ENCODE results near the gene EHD1. TPM values are rescaled to one million over a fixed set of nuclear protein-coding genes. Genes with fewer than 3 reads are reported as not detected.

The EHD1 gene
- total RNA-seq, 2 donors from 2014 or later, result 18.7 to 45.2 TPM

GRCh38 chr11:64829536-64830251 is 48.7 kb downstream of the EHD1 start:
- Histone ChIP-seq H3K4me1 (no peaks in the 10 kb centered on the region), H3K27ac (no peak overlapping the region), H3K36me3 (replicated peaks in 1 of 2; ENCODE audit: insufficient read depth in 1 of 2, low read depth in 2 of 2) (peaks cover 20 to 23% of the 10 kb centered on the region in 2 donors), H3K27me3 (no peaks in the 10 kb centered on the region), H3K4me3 (no peak overlapping the region), H3K9me3 (no peaks in the 10 kb centered on the region)
- ATAC-seq (no peak), DNase-seq (no peak)
- intact Hi-C loops (cut with DNase I), result no loop called here
- TF ChIP-seq CTCF (IDR thresholded peaks at IDR 0.05) (no peak), POLR2A (IDR thresholded peaks at IDR 0.05) (no peak)
- 60 to 89% methylated on average over 1 to 41 of the region's 43 CpGs for WGBS, 2 donors

- H3K4me1 ChIP-seq, result no peaks in the 10 kb centered on the region
- no peaks in the 10 kb centered on the region for H3K27me3 ChIP-seq
- H3K9me3 ChIP-seq, result no peaks in the 10 kb centered on the region
- no peak for DNase-seq
- TF ChIP-seq POLR2A (IDR thresholded peaks at IDR 0.05) (no peak), CTCF (IDR thresholded peaks at IDR 0.05) (no peak)
- peaks cover 15 to 18% of the 10 kb centered on the region in 2 donors for H3K36me3 ChIP-seq (replicated peaks in 1 of 2; ENCODE audit: insufficient read depth in 1 of 2, low read depth in 2 of 2)
- no peak overlapping the region for H3K27ac ChIP-seq
- intact Hi-C loops (cut with DNase I), result no loop called here
- WGBS, 2 donors, result 95 to 96% methylated on average over 3 to 21 of the region's 22 CpGs
- H3K4me3 ChIP-seq, result no peak overlapping the region
- ATAC-seq, result no peak
Measured at GRCh38 chr11:64827451-64827839, 51.0 kb downstream of the EHD1 start.

GRCh38 chr11:64826578-64827450 is 51.6 kb downstream of the EHD1 start:
- TF ChIP-seq CTCF (IDR thresholded peaks at IDR 0.05) (no peak), POLR2A (IDR thresholded peaks at IDR 0.05) (no peak)
- Histone ChIP-seq H3K27ac (no peak overlapping the region), H3K4me3 (no peak overlapping the region), H3K36me3 (replicated peaks in 1 of 2; ENCODE audit: insufficient read depth in 1 of 2, low read depth in 2 of 2) (peaks cover 13 to 15% of the 10 kb centered on the region in 2 donors), H3K4me1 (no peaks in the 10 kb centered on the region), H3K9me3 (no peaks in the 10 kb centered on the region), H3K27me3 (no peaks in the 10 kb centered on the region)
- intact Hi-C loops (cut with DNase I), result no loop called here
- 91 to 93% methylated on average over 25 to 52 of the region's 52 CpGs for WGBS, 2 donors
- DNase-seq (no peak), ATAC-seq (no peak)

GRCh38 chr11:64826062-64826461 is 52.4 kb downstream of the EHD1 start:
- Histone ChIP-seq H3K36me3 (replicated peaks in 1 of 2; ENCODE audit: insufficient read depth in 1 of 2, low read depth in 2 of 2) (peaks cover 9 to 15% of the 10 kb centered on the region in 2 donors), H3K27ac (no peak overlapping the region), H3K27me3 (no peaks in the 10 kb centered on the region), H3K4me1 (no peaks in the 10 kb centered on the region), H3K9me3 (no peaks in the 10 kb centered on the region), H3K4me3 (no peak overlapping the region)
- DNase-seq (no peak), ATAC-seq (no peak)
- TF ChIP-seq CTCF (IDR thresholded peaks at IDR 0.05), result no peak
- WGBS, 2 donors, result 80 to 86% methylated on average over 4 to 7 of the region's 7 CpGs
- intact Hi-C loops (cut with DNase I), result no loop called here

Data from body of pancreas (tissue), 4 donors.